Neural progenitor cell (in vitro differentiated cells): ENCODE measurements around the gene ETDC.
"Not testable (repeated sequence)": the region's sequence is repeated elsewhere in the genome, so short reads cannot be mapped to it uniquely, and the experiment has no call there.

ENCODE experiments used
- CTCF ChIP-seq: fragments of 200-600 bp; sonication (generic); IDR thresholded peaks from 2 replicates; pipeline ENCODE4 v1.5.1; 2017; ENCODE audit warnings: antibody characterized with exemption, mild to moderate bottlenecking
- EZH2 ChIP-seq: fragments of 200-600 bp; sonication (generic); IDR thresholded peaks from 2 replicates; pipeline ENCODE4 v1.6.1; 2017; ENCODE audit warnings: antibody characterized with exemption, mild to moderate bottlenecking, moderate library complexity

- not testable (repeated sequence) for TF ChIP-seq CTCF, EZH2
These were observed 15.9 kb downstream of the ETDC start for GRCh38 chrX:135325036-135325818.
